NCI-H1436 treated with DMSO at 0.1 percent for 48 hours (cell line): ENCODE data around the gene GHITM.
"Not testable (repeated sequence)": the region's sequence is repeated elsewhere in the genome, so short reads cannot be mapped to it uniquely, and the experiment has no call there.

Experiments used
- DNase-seq: peaks from one replicate; lab custom pipeline; 2025; lab: John Stamatoyannopoulos, UW

The GHITM gene

GRCh38 chr10:84139126-84140035, at the start of gene GHITM:
TSS of gene GHITM (plus strand) at chr10:84139509. CDS start at chr10:84141501, 1,992 bp downstream.
- DNase-seq = peak; percentile 85

- no peak for DNase-seq
These were observed 43.4 kb upstream of the GHITM start for GRCh38 chr10:84095811-84096497.

- no peak for DNase-seq
These were observed 41.4 kb upstream of the GHITM start for GRCh38 chr10:84097787-84098353.

- DNase-seq = no peak
These were observed 40.6 kb upstream of the GHITM start for GRCh38 chr10:84098667-84099066.

GRCh38 chr10:84101042-84101441, 38.3 kb upstream of the GHITM start:
- DNase-seq = no peak

GRCh38 chr10:84108797-84109196, 30.5 kb upstream of the GHITM start:
- DNase-seq = no peak

GRCh38 chr10:84109772-84110171, 29.5 kb upstream of the GHITM start:
- not testable (repeated sequence) for DNase-seq

GRCh38 chr10:84113468-84113867, 25.8 kb upstream of the GHITM start:
- not testable (repeated sequence) for DNase-seq

- DNase-seq = no peak
These were observed 25.1 kb upstream of the GHITM start for GRCh38 chr10:84114088-84114667.

GRCh38 chr10:84117204-84117603, 22.1 kb upstream of the GHITM start:
- DNase-seq = not testable (repeated sequence)

- DNase-seq = no peak
These were observed 21.5 kb upstream of the GHITM start for GRCh38 chr10:84117686-84118394.

- no peak for DNase-seq
These were observed 20.8 kb upstream of the GHITM start for GRCh38 chr10:84118395-84119006.

GRCh38 chr10:84123362-84123761, 15.9 kb upstream of the GHITM start:
- no peak for DNase-seq

GRCh38 chr10:84125910-84126784, 13.2 kb upstream of the GHITM start:
- DNase-seq = not testable (repeated sequence)

GRCh38 chr10:84126785-84127167, 12.5 kb upstream of the GHITM start:
- DNase-seq = no peak

- no peak for DNase-seq
These were observed 3.5 kb upstream of the GHITM start for GRCh38 chr10:84135836-84136235.

GRCh38 chr10:84137811-84138210, 1.5 kb upstream of the GHITM start:
- no peak for DNase-seq

GRCh38 chr10:84138478-84139125, 707 bp upstream of the GHITM start:
- no peak for DNase-seq

GRCh38 chr10:84140036-84140379, 699 bp downstream of the GHITM start:
- no peak for DNase-seq

- DNase-seq = no peak
These were observed 8.0 kb downstream of the GHITM start for GRCh38 chr10:84147347-84147746.
